SKM-1 (cell line): ENCODE measurements around the gene HTRA3.

Source experiments
- DNase-seq: peaks from one replicate; lab custom pipeline; 2025; ENCODE audit not compliant: unreplicated experiment; lab: John Stamatoyannopoulos, UW

The HTRA3 gene

DNA sequence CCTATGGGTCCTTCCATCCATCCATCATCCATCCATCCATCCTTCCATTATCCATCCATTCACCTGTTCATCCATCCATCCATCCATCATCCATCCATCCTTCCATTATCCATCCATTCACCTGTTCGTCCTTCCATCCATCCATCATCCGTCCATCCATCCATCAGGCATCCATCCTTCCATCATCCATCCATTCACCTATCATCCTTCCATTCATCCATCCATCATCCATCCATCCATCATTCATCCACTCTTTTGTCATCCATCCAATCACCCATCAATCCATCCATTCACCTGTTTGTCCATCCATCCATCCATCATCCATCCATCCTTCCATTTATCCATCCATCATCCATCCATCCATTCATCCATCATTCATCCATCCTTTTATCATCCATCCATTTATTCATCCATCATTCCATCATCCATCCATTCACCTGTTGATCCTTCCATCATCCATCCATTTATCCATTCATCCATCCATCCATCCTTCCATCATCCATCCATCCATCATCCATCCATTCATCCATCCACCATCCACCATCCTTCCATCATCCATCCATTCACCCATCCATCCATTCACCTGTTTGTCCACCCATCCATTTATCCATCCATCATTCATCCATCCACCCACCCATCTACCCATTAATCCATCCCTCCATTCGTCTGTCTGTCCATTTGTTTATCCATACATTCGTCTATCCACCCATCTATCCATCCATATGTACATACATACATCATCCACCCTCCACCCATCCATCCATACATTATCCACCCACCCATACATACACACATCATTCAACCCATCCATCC lies 35.7 kb upstream of the HTRA3 start:
- no peak for DNase-seq

- DNase-seq, result no peak
These were observed 34.8 kb upstream of the HTRA3 start for GRCh38 chr4:8234715-8235114.

DNA sequence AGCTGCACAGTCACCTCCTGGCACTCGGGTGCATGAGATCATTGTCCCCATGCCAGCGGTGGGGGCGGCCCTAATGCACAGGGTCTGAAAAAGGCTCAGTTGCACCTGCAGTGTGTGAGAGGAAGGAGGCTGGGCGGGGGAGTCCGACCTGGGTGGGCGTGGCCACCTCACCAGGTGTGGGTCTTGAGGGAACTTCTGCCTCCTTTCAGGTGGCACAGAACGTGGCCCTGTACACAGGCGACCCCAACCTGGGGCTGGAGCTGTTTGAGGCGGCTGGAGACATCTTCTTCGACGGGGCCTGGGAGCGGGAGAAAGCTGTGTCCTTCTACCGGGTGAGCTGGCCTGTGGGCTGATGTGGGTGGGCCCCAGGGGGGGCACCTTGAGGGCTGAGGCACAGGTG lies 34.3 kb upstream of the HTRA3 start:
- no peak for DNase-seq

GRCh38 chr4:8235686-8236085 lies 33.9 kb upstream of the HTRA3 start:
- DNase-seq, result no peak

DNA sequence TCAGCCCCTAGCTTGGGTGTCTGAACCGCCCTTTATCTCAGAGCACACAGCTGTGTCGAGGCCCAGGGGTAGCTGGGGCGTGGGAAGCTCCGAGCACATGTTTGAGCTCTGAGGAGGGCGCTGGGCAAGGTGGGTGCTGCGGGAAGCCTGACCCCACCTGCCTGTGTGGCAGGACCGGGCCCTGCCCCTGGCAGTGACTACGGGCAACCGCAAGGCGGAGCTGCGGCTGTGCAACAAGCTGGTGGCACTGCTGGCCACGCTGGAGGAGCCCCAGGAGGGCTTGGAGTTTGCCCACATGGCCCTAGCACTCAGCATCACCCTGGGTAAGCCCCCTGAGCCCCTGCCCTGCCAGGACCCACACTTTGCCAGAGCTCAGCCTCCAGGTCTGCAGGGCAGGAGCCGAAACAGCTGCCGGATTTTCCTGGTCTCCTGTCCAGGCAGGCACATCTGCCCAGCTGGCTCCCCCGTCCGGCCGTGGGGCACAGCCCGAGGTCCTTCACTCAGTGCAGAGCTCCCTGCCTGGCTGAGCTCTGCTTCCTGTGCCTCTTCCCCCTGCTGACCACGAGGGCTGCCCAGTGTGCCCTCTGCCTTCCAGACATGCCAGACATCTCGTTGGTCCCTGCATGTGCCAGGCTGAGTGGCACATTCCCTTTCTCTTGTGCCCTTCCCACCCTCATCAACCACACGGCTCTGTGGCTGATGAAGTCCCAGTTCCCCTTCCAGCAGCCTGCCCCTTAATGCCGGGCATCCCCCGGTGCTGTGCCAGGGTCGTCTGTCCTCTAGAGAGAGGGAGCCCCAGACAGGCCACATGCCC lies 33.2 kb upstream of the HTRA3 start:
- DNase-seq, result no peak

DNA sequence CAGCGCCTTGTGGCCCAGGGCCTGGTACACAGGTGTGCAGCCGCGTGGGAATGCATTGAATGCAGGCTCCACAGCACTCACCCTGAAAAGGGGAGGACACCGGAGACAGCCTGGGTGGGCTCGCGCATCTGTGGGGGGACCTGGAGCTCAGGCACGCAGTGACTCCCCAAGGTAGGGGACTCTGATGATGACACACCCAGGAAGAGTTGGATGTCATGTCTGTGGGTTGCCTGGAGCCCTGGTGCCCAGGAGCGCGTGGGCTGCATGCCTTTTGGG lies 32.7 kb upstream of the HTRA3 start:
- no peak for DNase-seq

DNA sequence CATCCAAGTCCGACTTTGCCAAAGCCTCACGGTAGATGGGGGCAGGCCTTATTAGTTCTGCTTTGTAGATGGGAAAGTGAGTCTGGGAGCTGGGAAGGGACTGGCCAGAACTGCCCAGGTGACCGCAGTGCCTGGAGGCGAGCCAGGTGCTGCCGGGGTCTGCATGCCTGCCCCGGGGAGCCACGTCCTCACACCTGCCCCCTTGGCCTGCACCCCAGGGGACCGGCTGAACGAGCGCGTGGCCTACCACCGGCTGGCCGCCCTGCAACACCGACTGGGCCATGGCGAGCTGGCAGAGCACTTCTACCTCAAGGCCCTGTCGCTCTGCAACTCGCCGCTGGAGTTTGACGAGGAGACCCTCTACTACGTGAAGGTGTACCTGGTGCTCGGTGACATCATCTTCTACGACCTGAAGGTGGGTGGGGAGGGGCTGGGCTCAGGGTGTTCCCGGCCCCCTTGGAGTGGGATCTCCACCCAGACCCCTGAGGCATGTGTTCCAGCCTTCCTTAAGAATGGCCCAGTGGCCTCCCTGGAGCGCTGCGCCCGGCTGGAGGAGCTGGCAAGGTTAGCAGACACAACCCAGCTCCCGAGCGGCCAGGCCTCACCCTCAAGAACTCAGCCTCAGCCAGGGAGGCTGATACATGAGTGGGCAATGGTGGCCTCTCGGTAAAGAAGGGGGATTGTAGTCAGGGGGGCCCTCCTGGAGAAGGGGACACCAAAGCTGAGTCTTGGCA lies 32.1 kb upstream of the HTRA3 start:
- no peak for DNase-seq

DNA sequence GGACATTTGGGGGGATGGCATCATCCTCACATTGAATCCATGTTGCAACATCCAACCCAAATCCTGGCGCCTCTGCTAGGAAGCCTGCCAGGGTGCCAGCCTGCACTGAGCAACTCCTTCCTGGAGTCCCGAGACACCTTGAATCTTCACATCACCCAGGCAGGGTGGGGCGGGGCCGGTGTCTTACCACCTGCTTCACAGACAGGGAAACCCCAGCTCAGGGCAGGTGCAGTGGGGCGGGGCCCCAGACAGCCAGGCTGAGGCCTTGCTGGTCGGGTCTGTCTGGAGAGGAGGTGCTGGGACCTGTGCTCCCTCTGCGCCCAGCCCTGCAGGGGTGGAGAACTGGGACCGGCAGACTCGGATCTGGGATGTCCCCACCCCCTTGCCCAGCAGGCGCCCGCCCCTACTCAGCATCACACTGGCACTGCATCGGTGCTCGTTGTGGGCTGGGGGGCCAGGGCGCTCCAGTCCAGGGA lies 31.5 kb upstream of the HTRA3 start:
- no peak for DNase-seq

DNA sequence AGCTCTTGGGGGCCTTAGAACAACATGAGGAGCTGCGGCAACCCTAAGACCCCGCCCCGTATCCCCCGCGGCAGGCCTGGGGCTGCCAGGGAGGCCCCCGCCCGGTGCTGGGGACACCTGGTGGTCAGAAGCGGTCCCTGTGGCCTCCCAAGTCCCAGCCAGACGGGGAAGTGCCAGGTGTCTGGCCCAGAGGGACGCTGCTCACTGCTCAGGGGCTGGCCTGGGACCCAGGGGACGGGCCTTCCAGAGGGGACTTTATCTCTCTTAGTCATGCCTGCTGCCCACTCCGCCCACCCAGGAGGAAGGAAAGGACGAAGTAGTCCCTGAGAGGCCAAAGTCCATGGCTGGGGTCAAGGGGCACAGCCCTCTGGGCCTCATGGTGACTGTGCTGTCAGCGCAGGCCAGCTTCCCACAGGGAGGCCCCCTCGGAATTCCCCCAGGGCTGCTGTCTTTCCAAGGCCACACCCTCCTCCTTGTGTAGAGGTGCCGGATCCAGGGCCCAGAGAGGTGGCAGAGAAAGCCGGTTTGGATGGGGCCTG lies 31.0 kb upstream of the HTRA3 start:
- no peak for DNase-seq

- no peak for DNase-seq
These were observed 30.3 kb upstream of the HTRA3 start for GRCh38 chr4:8239226-8239625.

GRCh38 chr4:8239661-8240060 lies 29.9 kb upstream of the HTRA3 start:
- no peak for DNase-seq

DNA sequence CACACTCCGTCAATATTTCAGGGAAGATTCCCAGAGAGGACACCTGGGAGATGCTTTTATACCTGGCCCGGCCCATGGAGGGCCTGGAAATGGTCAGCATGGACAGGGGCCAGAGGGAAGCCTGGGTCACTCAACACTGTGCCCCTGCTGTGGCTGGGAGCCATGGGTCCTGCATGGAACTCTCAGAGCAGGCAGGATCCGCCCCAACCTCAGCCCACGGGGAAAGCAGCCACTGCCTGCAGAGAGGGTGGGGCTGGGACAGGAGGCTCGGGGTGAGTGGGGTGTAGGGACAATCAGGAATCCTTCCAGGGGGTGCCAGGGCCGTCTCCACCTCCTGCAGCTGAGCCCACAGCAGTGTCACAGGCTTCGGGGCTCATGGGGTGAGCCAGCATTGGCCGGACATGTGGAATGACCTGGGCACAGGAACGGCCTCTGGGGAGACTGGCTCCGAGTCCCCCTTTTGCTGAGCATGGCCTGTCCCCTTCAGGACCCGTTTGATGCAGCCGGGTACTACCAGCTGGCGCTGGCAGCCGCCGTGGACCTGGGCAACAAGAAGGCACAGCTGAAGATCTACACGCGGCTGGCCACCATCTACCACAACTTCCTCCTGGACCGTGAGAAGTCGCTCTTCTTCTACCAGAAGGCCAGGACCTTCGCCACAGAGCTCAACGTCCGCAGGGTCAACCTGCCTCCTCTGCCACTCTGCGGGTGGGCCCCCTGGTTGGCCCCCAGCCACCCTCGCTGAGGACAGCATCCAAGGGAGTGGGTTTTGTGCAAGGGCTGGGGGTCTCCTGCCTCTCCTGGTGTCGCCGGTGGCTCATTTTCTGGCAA lies 29.1 kb upstream of the HTRA3 start:
- no peak for DNase-seq

DNA sequence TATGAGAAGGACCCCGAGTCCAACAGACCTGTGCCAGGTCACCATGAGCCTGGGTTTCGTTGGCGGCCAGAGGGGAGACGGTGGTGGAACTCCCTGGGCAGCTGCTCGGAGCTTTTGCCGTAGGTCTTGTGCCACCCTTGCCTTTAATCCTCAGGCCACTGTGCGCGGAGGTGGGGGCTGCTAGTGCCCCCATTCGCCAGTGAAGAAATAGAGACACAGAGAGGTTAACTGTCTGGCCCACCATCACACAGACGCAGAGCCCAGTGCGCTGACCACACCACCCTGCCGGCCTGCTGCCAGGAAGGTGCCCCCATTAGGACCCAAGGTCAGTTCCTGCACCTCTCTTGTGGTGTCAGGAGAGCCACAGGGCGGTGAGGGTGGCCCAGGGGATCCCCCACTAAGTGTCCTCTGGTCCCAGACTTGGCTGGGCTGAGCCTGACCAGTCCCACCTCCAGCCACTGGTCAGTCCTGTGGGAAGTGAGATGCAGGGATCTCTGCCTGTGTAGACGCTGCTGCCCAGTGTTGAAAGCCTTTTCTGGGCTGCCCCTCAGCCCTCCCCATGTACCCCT lies 28.3 kb upstream of the HTRA3 start:
- DNase-seq, result no peak

- peak; percentile 52 for DNase-seq
These were observed 27.5 kb upstream of the HTRA3 start for GRCh38 chr4:8241895-8242696.

DNA sequence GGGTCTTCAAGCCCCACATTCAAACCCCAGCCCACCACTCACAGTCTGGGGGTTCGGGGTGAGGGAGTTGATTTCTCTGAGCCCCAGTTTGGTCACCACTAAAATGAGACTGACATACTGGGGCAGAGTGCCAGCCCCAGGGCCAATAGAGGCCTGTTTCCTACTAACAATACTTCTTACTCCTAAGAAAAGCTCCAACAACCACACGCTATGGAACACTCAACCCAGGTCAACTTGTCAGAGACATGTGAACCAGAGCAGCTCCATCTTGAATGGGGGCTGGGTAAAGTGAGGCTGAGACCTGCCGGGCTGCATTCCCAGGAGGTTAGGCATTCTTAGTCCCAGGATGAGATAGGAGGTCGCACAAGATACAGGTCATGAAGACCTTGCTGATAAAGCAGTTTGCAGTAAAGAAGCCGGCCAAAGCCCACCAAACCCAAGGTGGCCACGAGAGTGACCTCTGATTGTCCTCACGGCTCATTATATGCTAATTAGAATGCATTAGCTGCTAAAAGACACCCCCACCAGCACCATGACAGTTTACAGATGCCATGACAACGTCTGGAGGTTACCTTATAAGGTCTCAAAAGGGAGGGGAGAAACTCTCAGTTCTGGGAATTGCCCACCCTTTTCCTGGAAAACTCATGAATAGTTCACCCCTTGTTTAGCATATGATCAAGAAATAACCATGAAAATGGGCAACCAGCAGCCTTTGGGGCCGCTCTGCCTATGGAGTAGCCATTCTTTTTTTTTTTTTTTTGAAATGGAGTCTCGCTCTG lies 26.6 kb upstream of the HTRA3 start:
- DNase-seq, result no peak

GRCh38 chr4:8244001-8244757 lies 25.4 kb upstream of the HTRA3 start:
- no peak for DNase-seq

DNA sequence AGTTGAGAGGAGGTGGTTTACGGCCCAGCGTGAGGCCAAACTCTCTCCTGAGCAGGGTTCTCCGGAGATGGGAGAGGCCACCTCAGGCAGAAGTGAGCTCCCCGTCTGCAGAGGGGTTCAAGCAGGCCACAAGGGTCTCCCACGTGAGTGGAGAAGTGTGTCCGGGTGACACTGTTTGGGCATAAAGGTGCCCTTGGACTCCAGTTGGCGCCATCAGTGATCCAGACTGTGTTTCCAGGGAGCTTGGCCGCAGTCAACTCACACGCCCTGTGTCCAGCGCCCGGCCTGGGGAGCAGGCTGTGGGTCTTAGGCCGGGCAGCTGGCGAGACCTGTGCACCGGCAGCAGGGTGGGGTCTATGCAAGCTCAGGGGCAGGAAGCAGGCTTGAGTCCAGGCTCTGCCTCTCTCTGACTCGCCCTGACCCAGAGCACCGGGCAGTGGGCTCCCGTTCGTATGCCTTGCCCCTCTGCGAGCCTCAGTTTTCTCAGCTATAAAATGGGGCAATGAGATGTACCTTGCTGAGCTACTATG lies 24.6 kb upstream of the HTRA3 start:
- no peak for DNase-seq
